HG03045 (cell line): ENCODE results near the gene PRCP.
"Not testable (repeated sequence)": the region's sequence is repeated elsewhere in the genome, so short reads cannot be mapped to it uniquely, and the experiment has no call there.

Experiments
- ATAC-seq: cut with Tn5 transposase; IDR thresholded peaks from one replicate; pipeline ENCODE4 v1.9.1; 2021; ENCODE audit warnings: mild to moderate bottlenecking, moderate library complexity; ENCODE audit not compliant: unreplicated experiment

The PRCP gene

DNA sequence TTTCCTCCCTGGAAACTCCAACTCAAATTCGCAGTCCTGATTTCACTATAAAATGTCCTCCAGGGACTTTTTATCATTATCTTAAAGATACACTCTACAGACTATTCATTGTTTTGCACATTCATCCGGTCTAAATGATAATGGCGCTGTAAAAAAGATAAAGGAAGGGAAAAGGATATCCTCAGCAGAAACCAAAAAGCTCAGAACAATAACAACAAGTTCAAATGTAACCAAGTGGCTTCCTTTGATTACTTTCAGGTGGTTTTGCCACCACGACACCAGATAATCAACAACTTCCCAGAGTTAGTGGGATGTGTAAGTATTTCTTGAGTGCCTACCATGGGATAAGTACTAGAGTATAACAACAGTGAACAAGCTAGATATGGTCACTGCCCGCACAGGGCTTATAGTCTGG lies 26.3 kb downstream of the PRCP start:
- no peak for ATAC-seq

- ATAC-seq: no peak
Measured at GRCh38 chr11:82872377-82873150, 27.7 kb downstream of the PRCP start.

GRCh38 chr11:82871646-82872045 lies 28.6 kb downstream of the PRCP start:
- no peak for ATAC-seq

GRCh38 chr11:82869657-82870056 lies 30.6 kb downstream of the PRCP start:
- ATAC-seq: no peak

- ATAC-seq: no peak
Measured at GRCh38 chr11:82867495-82868082, 32.6 kb downstream of the PRCP start.

DNA sequence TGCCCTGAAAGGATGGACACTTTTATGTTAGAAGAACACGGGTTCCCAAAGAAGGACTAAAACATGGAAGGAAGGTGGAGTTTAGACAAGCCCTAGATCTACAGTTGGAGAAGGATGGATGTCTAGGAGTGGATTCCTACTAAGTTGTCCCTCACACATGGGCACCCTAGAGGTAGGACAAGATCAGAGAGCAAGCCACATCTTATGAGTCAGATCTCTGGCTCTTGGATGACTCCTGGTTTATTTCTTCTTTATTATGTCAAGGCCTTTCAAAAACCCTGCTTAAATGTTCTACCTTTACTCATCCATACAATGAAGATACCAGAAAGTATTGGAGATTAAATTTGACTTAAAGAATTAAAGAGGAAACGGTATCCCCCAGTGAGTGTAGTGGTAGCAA lies 34.4 kb downstream of the PRCP start:
- no peak for ATAC-seq

- no peak for ATAC-seq
Measured at GRCh38 chr11:82864268-82864667, 36.0 kb downstream of the PRCP start.

DNA sequence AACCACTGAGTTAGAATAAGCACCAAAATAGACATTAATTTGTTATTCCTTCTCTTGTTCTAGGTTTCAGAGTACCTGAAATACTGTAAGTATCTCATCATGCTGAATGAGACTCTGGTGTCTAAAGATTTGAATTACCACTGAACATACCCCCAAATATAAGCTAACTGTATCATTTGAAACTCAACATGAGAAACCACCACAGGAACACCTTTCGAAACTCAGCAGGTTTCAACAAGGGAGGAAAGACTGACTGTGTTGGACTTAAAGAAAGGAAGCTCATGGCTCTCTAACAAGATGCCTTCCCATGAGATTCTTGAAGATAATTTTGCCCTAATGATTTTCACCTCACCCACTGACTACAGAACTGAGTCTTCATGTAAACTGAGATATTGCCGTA lies 37.0 kb downstream of the PRCP start:
- no peak for ATAC-seq

DNA sequence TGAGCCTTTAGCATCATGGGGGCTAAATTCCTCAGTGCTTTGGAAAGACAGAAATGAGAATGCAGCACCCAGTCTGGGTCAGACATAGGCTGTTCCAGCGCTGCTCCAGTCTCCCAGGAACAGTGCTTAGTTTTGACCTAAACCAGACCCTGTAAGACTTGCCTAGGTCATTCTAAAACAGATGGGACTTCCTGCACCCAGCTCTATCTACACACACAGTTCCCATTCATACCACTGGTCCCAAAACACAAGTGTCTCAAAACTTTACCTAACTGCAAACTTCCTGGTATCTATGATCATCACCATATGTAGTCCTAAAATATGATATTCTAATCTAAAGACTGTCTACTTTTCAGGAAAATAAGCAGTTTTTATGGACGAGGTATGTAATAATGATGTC lies 37.9 kb downstream of the PRCP start:
- no peak for ATAC-seq

DNA sequence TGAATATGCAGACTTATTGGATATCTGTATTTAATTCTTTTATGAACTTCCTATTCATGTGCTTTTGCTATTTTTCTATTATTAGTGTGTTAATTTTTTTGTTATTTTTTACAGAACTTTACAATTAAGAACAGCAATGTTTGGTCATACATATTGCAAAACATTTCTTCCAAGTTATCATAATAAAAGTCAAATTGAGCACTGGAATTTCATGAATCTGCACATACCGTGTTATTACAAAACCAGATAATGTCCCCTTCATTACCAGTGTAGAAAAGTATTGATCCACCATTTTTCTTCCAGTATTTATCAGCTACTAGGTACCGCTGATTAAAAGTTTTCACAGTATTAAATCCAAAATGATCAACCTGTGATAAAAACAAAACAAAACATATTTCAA lies 40.5 kb downstream of the PRCP start:
- no peak for ATAC-seq

- no peak for ATAC-seq
Measured at GRCh38 chr11:82858556-82859091, 41.6 kb downstream of the PRCP start.

DNA sequence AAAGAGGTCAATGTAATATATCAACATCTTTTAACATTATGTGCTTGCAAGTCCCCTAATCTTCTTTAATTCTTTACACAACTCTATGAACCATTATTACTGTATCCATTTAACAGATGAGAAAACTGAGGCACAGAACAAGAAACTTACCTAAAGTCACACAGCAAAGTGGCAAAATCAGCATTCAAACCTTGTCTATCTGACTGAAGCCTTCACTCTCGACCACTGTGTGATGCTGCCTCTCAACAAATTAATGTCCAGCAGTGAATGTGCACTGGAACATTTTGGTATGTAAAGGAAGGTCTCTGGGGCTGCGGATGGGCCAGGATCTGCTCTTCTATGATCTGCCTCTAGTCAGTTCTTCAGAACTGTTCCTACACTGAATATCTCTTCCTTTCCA lies 42.1 kb downstream of the PRCP start:
- ATAC-seq: no peak

DNA sequence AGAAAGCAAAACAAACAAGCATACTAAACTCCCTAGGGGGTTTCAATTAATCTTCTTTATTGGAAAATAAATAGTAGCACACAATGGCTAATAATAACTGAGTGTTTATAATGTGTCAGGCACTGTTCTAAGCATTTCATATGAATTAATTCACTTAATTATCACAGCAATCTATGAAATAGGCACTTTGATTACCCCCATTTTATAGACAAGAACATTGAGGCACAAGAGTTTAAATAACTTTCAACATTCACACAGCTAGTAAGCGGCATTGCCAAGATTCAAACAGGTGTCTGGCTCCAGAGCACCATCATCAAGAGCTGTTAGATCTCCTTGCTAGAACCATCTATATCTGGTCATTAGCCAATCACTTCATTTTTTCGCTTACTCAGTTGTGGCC lies 43.1 kb downstream of the PRCP start:
- no peak for ATAC-seq

DNA sequence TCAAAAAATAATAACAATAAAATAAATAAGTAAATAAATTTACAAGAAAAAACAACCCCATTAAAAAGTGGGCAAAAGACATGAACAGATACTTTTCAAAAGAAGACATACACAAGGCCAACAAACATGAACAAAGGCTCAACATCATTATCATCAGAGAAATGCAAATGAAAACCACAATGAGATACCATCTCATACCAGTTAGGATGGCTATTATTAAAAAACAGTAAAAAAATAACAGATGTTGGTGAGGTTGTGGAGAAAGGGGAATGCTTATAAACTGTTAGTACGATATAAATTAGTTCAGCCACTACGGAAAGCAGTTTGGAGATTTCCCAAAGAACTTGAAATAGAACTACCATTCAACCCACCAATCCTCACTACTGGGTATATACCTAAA lies 44.6 kb downstream of the PRCP start:
- no peak for ATAC-seq

GRCh38 chr11:82854916-82855315 lies 45.3 kb downstream of the PRCP start:
- not testable (repeated sequence) for ATAC-seq

GRCh38 chr11:82854242-82854641 lies 46.0 kb downstream of the PRCP start:
- no peak for ATAC-seq

- no peak for ATAC-seq
Measured at GRCh38 chr11:82848829-82849228, 51.4 kb downstream of the PRCP start.

GRCh38 chr11:82845356-82846353 lies 54.6 kb downstream of the PRCP start:
- no peak for ATAC-seq

DNA sequence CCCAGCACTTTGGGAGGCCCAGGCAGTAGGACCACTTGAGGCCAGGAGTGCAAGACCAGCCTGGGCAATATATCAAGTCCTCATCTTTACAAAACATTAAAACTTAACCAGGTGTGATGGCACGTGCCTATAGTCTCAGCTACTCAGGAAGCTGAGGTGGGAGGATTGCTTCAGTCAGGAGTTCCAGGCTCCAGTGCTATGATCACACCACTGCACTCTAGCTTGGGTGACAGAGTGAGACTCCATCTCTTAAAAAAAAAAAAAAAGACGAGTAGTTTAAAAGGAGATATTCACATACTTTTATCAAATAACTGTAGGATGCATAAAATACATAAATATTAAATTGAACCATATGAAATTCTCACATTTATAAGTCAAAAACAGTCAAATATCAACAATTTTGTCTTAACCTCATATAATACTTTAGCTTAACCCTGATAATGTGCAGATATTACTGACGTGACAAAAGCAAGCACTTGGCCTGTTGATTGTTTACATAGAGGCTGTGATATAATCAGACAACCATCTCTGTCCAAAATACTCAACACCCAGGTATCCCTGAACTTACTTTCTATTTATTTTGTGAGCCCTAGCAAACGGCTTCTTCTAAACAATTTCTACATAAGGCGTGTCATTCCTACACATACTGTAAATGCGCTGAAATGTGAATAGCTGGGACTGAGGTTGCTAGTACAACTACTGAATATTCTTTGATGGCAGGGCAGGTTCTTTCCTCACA lies 57.0 kb downstream of the PRCP start:
- no peak for ATAC-seq

GRCh38 chr11:82842019-82842418 lies 58.2 kb downstream of the PRCP start:
- no peak for ATAC-seq

DNA sequence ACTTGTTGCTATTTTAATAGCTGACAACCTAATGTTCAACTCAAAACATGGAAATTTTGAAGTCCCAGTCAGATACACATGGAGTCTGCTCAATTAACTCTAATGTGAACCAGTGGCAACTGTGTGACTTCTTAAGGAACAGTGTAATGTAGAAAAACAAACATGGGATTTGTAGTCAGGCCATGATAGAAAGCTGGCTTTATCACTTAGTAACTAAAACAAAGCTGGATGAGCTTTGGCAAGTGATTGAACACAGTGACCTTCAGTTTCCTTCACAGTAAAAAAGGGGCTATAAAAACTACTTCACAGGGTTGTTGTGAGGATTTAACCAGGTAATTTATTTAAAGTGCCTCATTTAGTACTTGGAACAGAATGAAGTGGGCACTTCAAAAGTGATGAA lies 62.6 kb downstream of the PRCP start:
- no peak for ATAC-seq
